ENCODE measurements around the gene PDXK. TPM values are rescaled to one million over a fixed set of nuclear protein-coding genes. Genes with fewer than 3 reads are reported as not detected.
"Not testable (repeated sequence)": the region's sequence is repeated elsewhere in the genome, so short reads cannot be mapped to it uniquely, and the experiment has no call there.

PDXK gene
- total and polyA plus RNA-seq, 7 donors, result 17.2 to 96.5 (median 37.0) TPM

- intact Hi-C loops (cut with DNase I), result no loop called here
- Histone ChIP-seq H3K4me1 (peaks cover 11% of the 10 kb centered on the region), H3K4me3 (no peak overlapping the region), H3K36me3 (ENCODE audit: insufficient read depth in 1 of 2, low read depth in 1 of 2) (no peaks in the 10 kb centered on the region), H3K27me3 (ENCODE audit: insufficient read depth in 3 of 3, low read length in 2 of 3) (no peaks in the 10 kb centered on the region), H3K9me3 (no peaks in the 10 kb centered on the region), H3K27ac (no peak overlapping the region)
- WGBS, 3 donors, result 88 to 93% (median 92%) methylated on average over 8 to 9 of the region's 9 CpGs
- ATAC-seq, result no peak
- TF ChIP-seq, protein P1, sequence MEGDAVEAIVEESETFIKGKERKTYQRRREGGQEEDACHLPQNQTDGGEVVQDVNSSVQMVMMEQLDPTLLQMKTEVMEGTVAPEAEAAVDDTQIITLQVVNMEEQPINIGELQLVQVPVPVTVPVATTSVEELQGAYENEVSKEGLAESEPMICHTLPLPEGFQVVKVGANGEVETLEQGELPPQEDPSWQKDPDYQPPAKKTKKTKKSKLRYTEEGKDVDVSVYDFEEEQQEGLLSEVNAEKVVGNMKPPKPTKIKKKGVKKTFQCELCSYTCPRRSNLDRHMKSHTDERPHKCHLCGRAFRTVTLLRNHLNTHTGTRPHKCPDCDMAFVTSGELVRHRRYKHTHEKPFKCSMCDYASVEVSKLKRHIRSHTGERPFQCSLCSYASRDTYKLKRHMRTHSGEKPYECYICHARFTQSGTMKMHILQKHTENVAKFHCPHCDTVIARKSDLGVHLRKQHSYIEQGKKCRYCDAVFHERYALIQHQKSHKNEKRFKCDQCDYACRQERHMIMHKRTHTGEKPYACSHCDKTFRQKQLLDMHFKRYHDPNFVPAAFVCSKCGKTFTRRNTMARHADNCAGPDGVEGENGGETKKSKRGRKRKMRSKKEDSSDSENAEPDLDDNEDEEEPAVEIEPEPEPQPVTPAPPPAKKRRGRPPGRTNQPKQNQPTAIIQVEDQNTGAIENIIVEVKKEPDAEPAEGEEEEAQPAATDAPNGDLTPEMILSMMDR (IDR thresholded peaks at IDR 0.05), result no peak
- peak in 1 of 2 donors; percentile 29 for DNase-seq
Observed at GRCh38 chr21:43707462-43707861, 11.5 kb upstream of the PDXK start.

DNA sequence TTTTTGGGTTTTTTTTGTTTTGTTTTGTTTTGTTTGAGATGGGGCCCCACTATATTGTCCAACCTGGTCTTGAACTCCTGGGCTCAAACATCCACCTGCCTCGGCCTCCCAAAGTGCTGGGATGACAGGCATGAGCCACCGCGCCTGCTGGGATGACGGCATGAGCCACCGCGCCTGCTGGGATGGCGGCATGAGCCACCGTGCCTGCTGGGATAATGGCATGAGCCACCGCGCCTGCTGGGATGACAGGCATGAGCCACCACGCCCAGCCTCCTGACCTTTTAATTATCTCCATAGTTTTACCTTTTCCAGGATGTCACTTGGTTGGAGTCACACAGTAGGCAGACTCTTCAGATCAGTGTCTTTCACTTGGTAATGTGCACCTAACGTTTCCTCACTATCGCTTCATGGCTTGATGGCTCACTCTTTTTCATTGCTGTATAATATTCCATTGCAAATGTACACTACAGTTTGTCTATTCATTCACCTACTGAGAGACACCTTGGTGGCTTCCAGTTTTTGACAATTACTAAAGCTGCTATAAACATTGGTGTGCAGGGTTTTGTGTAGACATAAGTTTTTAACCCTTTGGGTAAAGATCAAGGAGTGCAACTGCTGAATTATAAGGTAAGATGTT is 10.1 kb upstream of the PDXK start:
- no peaks in the 10 kb centered on the region for H3K27me3 ChIP-seq (ENCODE audit: insufficient read depth in 3 of 3, low read length in 2 of 3)
- ATAC-seq, result no peak
- DNase-seq, result peak in 1 of 2 donors; percentile 13
- no peaks in the 10 kb centered on the region for H3K9me3 ChIP-seq
- intact Hi-C loops (cut with DNase I), result no loop called here
- no peak overlapping the region for H3K4me3 ChIP-seq
- H3K36me3 ChIP-seq (ENCODE audit: insufficient read depth in 1 of 2, low read depth in 1 of 2), result no peaks in the 10 kb centered on the region
- TF ChIP-seq, protein P1 (IDR thresholded peaks at IDR 0.05), result no peak
- H3K4me1 ChIP-seq, result peaks cover 10% of the 10 kb centered on the region
- 91 to 95% (median 95%) methylated on average over 13 of the region's 13 CpGs for WGBS, 3 donors
- no peak overlapping the region for H3K27ac ChIP-seq

DNA sequence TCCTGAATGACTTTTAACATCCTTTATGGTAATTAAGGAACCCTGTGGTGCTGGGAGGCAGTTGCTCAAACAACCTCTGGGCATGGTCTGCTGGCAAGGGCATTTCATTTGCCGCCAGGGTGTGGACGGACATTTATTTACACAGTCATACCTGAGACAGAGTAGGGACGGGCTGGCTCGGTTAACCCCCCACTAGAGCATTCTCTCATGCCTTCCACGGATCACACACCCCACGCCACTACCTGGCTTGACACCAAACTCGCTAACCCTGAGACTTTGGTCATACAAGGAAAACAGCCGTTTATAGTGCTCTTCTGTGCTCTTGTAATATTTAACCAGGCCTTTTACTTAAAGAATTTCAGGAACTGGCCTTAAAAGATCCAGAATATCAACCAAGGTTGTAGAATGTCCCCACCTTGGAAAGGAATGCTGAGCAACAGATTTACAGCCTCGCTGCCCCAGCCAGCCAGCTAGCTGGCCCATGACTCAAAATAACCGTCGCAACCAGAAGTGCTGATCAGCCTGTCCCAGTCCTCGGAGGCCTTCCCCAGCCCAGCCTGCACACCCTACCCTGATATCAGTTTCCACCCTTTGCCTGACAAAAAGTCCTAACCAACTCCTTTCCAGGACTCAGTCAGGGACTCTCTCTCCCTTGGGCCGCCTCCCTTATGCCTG is 6.5 kb upstream of the PDXK start:
- no peak overlapping the region for H3K4me3 ChIP-seq
- 26 to 36% (median 31%) methylated on average over 13 of the region's 13 CpGs for WGBS, 3 donors
- H3K27ac ChIP-seq, result peak overlapping the region; percentile 50
- TF ChIP-seq, protein P1 (IDR thresholded peaks at IDR 0.05), result no peak
- DNase-seq (peak in 1 of 2 donors; percentile 70), ATAC-seq (peak; percentile 80 to 94 (median 92))
- H3K9me3 ChIP-seq, result no peaks in the 10 kb centered on the region
- no peaks in the 10 kb centered on the region for H3K27me3 ChIP-seq (ENCODE audit: insufficient read depth in 3 of 3, low read length in 2 of 3)
- intact Hi-C loops (cut with DNase I), result no loop called here
- H3K36me3 ChIP-seq (ENCODE audit: insufficient read depth in 1 of 2, low read depth in 1 of 2), result no peaks in the 10 kb centered on the region
- peaks cover 10% of the 10 kb centered on the region for H3K4me1 ChIP-seq

- H3K4me1 ChIP-seq; ATAC-seq; H3K9me3 ChIP-seq; intact Hi-C loops (cut with DNase I); DNase-seq; H3K27me3 ChIP-seq (ENCODE audit: insufficient read depth in 3 of 3, low read length in 2 of 3); H3K4me3 ChIP-seq; H3K36me3 ChIP-seq (ENCODE audit: insufficient read depth in 1 of 2, low read depth in 1 of 2): not testable (repeated sequence)
- peak overlapping the region; percentile 50 for H3K27ac ChIP-seq
- WGBS, 3 donors, result 96 to 99% (median 97%) methylated on average over 5 to 6 of the region's 6 CpGs
Observed at GRCh38 chr21:43713123-43713522, 5.8 kb upstream of the PDXK start.

GRCh38 chr21:43716376-43717165 is 2.4 kb upstream of the PDXK start:
- no peaks in the 10 kb centered on the region for H3K36me3 ChIP-seq (ENCODE audit: insufficient read depth in 1 of 2, low read depth in 1 of 2)
- intact Hi-C loops (cut with DNase I), result loop anchor here in 1 of 2 donors (5.0 kb wide), 1 partner anchor 61 kb away; the partner anchor contains the start of gene CSTB
- TF ChIP-seq, protein P1 (IDR thresholded peaks at IDR 0.05), result no peak
- H3K27me3 ChIP-seq (ENCODE audit: insufficient read depth in 3 of 3, low read length in 2 of 3), result no peaks in the 10 kb centered on the region
- H3K4me3 ChIP-seq, result no peak overlapping the region
- 67 to 74% (median 74%) methylated on average over 12 of the region's 12 CpGs for WGBS, 3 donors
- H3K27ac ChIP-seq, result no peak overlapping the region
- DNase-seq (peak in 1 of 2 donors; percentile 44), ATAC-seq (no peak)
- no peaks in the 10 kb centered on the region for H3K9me3 ChIP-seq
- H3K4me1 ChIP-seq, result peaks cover 26% of the 10 kb centered on the region
